ENCODE measurements around the gene ITGA4.

The ITGA4 gene

GRCh38 chr2:181554061-181554830 lies 97.1 kb downstream of the ITGA4 start:
- no peak for ATAC-seq (replicated peaks)
- H3K27ac Mint-ChIP-seq: no peak overlapping the region

GRCh38 chr2:181558371-181558770 lies 101.2 kb downstream of the ITGA4 start:
- Mint-ChIP-seq H3K36me3 (peaks cover 0 to 5% of the 10 kb centered on the region in 2 donors), H3K4me1 (peaks cover 0 to 4% of the 10 kb centered on the region in 2 donors), H3K9me3 (no peaks in the 10 kb centered on the region), H3K4me3 (no peak overlapping the region), H3K27ac (no peak overlapping the region), H3K27me3 (no peaks in the 10 kb centered on the region)
- no peak for ATAC-seq (replicated peaks)
- no peak for DNase-seq

More at GRCh38 chr2:181554061-181554830, 97.1 kb downstream of the ITGA4 start:
- DNase-seq: no peak
- Mint-ChIP-seq H3K27me3 (no peaks in the 10 kb centered on the region), H3K4me1 (peaks cover 0 to 4% of the 10 kb centered on the region in 2 donors), H3K9me3 (no peaks in the 10 kb centered on the region), H3K4me3 (no peak overlapping the region), H3K36me3 (peaks cover 2 to 5% of the 10 kb centered on the region in 2 donors)

- Mint-ChIP-seq H3K27me3 (no peaks in the 10 kb centered on the region), H3K4me1 (peaks cover 3 to 5% of the 10 kb centered on the region in 2 donors), H3K36me3 (no peaks in the 10 kb centered on the region), H3K9me3 (no peaks in the 10 kb centered on the region), H3K27ac (no peak overlapping the region), H3K4me3 (no peak overlapping the region)
- no peak for DNase-seq
- no peak for ATAC-seq (replicated peaks)
These were observed 106.0 kb downstream of the ITGA4 start for GRCh38 chr2:181563101-181563692.

- H3K27ac Mint-ChIP-seq: no peak overlapping the region
- H3K9me3 Mint-ChIP-seq: no peaks in the 10 kb centered on the region
- DNase-seq: no peak
- H3K36me3 Mint-ChIP-seq: no peaks in the 10 kb centered on the region
- peaks cover 3 to 5% of the 10 kb centered on the region in 2 donors for H3K4me1 Mint-ChIP-seq
- H3K27me3 Mint-ChIP-seq: no peaks in the 10 kb centered on the region
- ATAC-seq (replicated peaks): no peak
- H3K4me3 Mint-ChIP-seq: no peak overlapping the region
These were observed 109.3 kb downstream of the ITGA4 start for GRCh38 chr2:181566334-181567032.

GRCh38 chr2:181570059-181570458 lies 112.9 kb downstream of the ITGA4 start:
- no peak for ATAC-seq (replicated peaks)
- Mint-ChIP-seq H3K36me3 (no peaks in the 10 kb centered on the region), H3K9me3 (no peaks in the 10 kb centered on the region), H3K27ac (no peak overlapping the region), H3K4me1 (peaks cover 3 to 5% of the 10 kb centered on the region in 2 donors), H3K4me3 (no peak overlapping the region), H3K27me3 (peaks cover 0 to 4% of the 10 kb centered on the region in 2 donors)
- DNase-seq: no peak

- H3K9me3 Mint-ChIP-seq: no peaks in the 10 kb centered on the region
- H3K27ac Mint-ChIP-seq: no peak overlapping the region
- H3K27me3 Mint-ChIP-seq: peaks cover 0 to 4% of the 10 kb centered on the region in 2 donors
- no peak for DNase-seq
- no peaks in the 10 kb centered on the region for H3K36me3 Mint-ChIP-seq
- peaks cover 3 to 5% of the 10 kb centered on the region in 2 donors for H3K4me1 Mint-ChIP-seq
- ATAC-seq (replicated peaks): no peak
- H3K4me3 Mint-ChIP-seq: no peak overlapping the region
These were observed 113.9 kb downstream of the ITGA4 start for GRCh38 chr2:181570833-181571661.

GRCh38 chr2:181573140-181573736 lies 116.1 kb downstream of the ITGA4 start:
- Mint-ChIP-seq H3K4me1 (no peaks in the 10 kb centered on the region), H3K27ac (no peak overlapping the region), H3K36me3 (no peaks in the 10 kb centered on the region), H3K27me3 (peaks cover 0 to 4% of the 10 kb centered on the region in 2 donors), H3K9me3 (no peaks in the 10 kb centered on the region), H3K4me3 (no peak overlapping the region)
- no peak for DNase-seq
- ATAC-seq (replicated peaks): no peak

GRCh38 chr2:181574321-181574720 lies 117.1 kb downstream of the ITGA4 start:
- ATAC-seq (replicated peaks) (no peak), DNase-seq (no peak)
- H3K36me3 Mint-ChIP-seq: no peaks in the 10 kb centered on the region
- H3K4me1 Mint-ChIP-seq: no peaks in the 10 kb centered on the region
- no peak overlapping the region for H3K4me3 Mint-ChIP-seq
- H3K9me3 Mint-ChIP-seq: no peaks in the 10 kb centered on the region
- no peak overlapping the region for H3K27ac Mint-ChIP-seq
- peaks cover 0 to 4% of the 10 kb centered on the region in 2 donors for H3K27me3 Mint-ChIP-seq

- H3K4me1 Mint-ChIP-seq: no peaks in the 10 kb centered on the region
- no peaks in the 10 kb centered on the region for H3K36me3 Mint-ChIP-seq
- DNase-seq (no peak), ATAC-seq (replicated peaks) (no peak)
- no peak overlapping the region for H3K27ac Mint-ChIP-seq
- no peaks in the 10 kb centered on the region for H3K9me3 Mint-ChIP-seq
- H3K4me3 Mint-ChIP-seq: no peak overlapping the region
- peaks cover 0 to 4% of the 10 kb centered on the region in 2 donors for H3K27me3 Mint-ChIP-seq
These were observed 118.0 kb downstream of the ITGA4 start for GRCh38 chr2:181575024-181575649.

GRCh38 chr2:181575650-181576025 lies 118.5 kb downstream of the ITGA4 start:
- ATAC-seq (replicated peaks) (no peak), DNase-seq (no peak)
- peaks cover 0 to 4% of the 10 kb centered on the region in 2 donors for H3K27me3 Mint-ChIP-seq
- no peak overlapping the region for H3K4me3 Mint-ChIP-seq
- H3K27ac Mint-ChIP-seq: no peak overlapping the region
- H3K9me3 Mint-ChIP-seq: no peaks in the 10 kb centered on the region
- no peaks in the 10 kb centered on the region for H3K36me3 Mint-ChIP-seq
- H3K4me1 Mint-ChIP-seq: no peaks in the 10 kb centered on the region

- Mint-ChIP-seq H3K4me1 (no peaks in the 10 kb centered on the region), H3K27ac (no peak overlapping the region), H3K27me3 (peaks cover 0 to 4% of the 10 kb centered on the region in 2 donors), H3K36me3 (no peaks in the 10 kb centered on the region), H3K4me3 (no peak overlapping the region), H3K9me3 (no peaks in the 10 kb centered on the region)
- DNase-seq (no peak), ATAC-seq (replicated peaks) (no peak)
These were observed 119.2 kb downstream of the ITGA4 start for GRCh38 chr2:181576431-181576830.

- H3K9me3 Mint-ChIP-seq: no peaks in the 10 kb centered on the region
These were observed 121.6 kb downstream of the ITGA4 start for GRCh38 chr2:181578829-181579228.

GRCh38 chr2:181581534-181581933 lies 124.3 kb downstream of the ITGA4 start:
- no peak overlapping the region for H3K4me3 Mint-ChIP-seq
- no peaks in the 10 kb centered on the region for H3K9me3 Mint-ChIP-seq
- H3K36me3 Mint-ChIP-seq: no peaks in the 10 kb centered on the region
- peaks cover 9 to 10% of the 10 kb centered on the region in 2 donors for H3K4me1 Mint-ChIP-seq
- peaks cover 0 to 6% of the 10 kb centered on the region in 2 donors for H3K27me3 Mint-ChIP-seq
- DNase-seq (no peak), ATAC-seq (replicated peaks) (no peak)
- no peak overlapping the region for H3K27ac Mint-ChIP-seq

More at GRCh38 chr2:181578829-181579228, 121.6 kb downstream of the ITGA4 start:
- H3K36me3 Mint-ChIP-seq: no peaks in the 10 kb centered on the region
- no peaks in the 10 kb centered on the region for H3K4me1 Mint-ChIP-seq
- ATAC-seq (replicated peaks) (no peak), DNase-seq (no peak)
- peaks cover 0 to 4% of the 10 kb centered on the region in 2 donors for H3K27me3 Mint-ChIP-seq
- no peak overlapping the region for H3K4me3 Mint-ChIP-seq
- no peak overlapping the region for H3K27ac Mint-ChIP-seq

All from stimulated activated naive B cell treated with anti-CD40 and anti-IgM and Interleukin-4, amounts not matched to agents 10 μg/mL and 1 μg/mL and 100 μg/mL, for 72 hours (primary cell).